IPS-18a (cell line): ENCODE results near the gene RAI2.

Experiments used
- H3K27ac ChIP-seq: one replicate; pipeline ENCODE4 v1.5.1; 2013; ENCODE audit warnings: low read length
- H3K27me3 ChIP-seq: one replicate; pipeline ENCODE4 v1.6.1; 2013; ENCODE audit warnings: mild to moderate bottlenecking, low read length; ENCODE audit not compliant: control insufficient read depth, insufficient read depth
- H3K36me3 ChIP-seq: one replicate; pipeline ENCODE4 v1.6.1; 2013; ENCODE audit warnings: low read depth, low read length; ENCODE audit not compliant: control insufficient read depth
- H3K4me1 ChIP-seq: one replicate; pipeline ENCODE4 v1.6.1; 2013; ENCODE audit warnings: low read depth, low read length; ENCODE audit not compliant: control insufficient read depth
- H3K4me3 ChIP-seq: one replicate; pipeline ENCODE4 v1.5.1; 2013; ENCODE audit warnings: low read length
- H3K9ac ChIP-seq: one replicate; pipeline ENCODE4 v1.6.1; 2013; ENCODE audit warnings: mild to moderate bottlenecking, low read length, moderate library complexity
- H3K9me3 ChIP-seq: one replicate; pipeline ENCODE4 v1.6.1; 2013; ENCODE audit warnings: low read depth, low read length; ENCODE audit not compliant: control insufficient read depth

The RAI2 gene

GRCh38 chrX:17851874-17852273, 9.2 kb downstream of the RAI2 start:
- no peaks in the 10 kb centered on the region for H3K4me1 ChIP-seq
- H3K27ac ChIP-seq = no peak overlapping the region
- H3K27me3 ChIP-seq = peaks cover 7% of the 10 kb centered on the region
- H3K9me3 ChIP-seq = no peaks in the 10 kb centered on the region
- no peak overlapping the region for H3K9ac ChIP-seq
- no peak overlapping the region for H3K4me3 ChIP-seq
- no peaks in the 10 kb centered on the region for H3K36me3 ChIP-seq

- H3K4me1 ChIP-seq = no peaks in the 10 kb centered on the region
- no peak overlapping the region for H3K27ac ChIP-seq
- H3K27me3 ChIP-seq = no peaks in the 10 kb centered on the region
- H3K4me3 ChIP-seq = no peak overlapping the region
- no peaks in the 10 kb centered on the region for H3K9me3 ChIP-seq
- no peak overlapping the region for H3K9ac ChIP-seq
- H3K36me3 ChIP-seq = no peaks in the 10 kb centered on the region
Measured at GRCh38 chrX:17848545-17849265, 12.4 kb downstream of the RAI2 start.

DNA sequence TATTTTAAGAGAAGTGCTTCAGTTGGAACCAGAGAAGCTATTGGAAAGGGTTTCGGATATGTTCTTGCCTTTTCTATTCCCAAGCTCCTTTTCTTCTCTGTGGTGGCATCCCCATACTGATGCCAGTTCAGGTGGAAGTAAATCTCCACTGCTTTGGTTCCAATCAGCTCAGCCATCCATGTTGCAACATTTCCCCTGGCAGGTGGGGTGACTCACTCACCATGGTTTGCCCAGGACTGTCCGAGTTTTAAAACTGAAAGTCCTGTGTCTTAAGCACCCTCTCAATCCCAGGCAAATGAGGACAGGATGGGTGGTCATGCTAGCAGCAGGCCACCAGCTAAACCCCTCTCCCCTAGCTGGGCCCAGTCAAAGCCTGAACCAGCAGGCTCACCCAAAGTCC, 15.1 kb downstream of the RAI2 start:
- no peaks in the 10 kb centered on the region for H3K9me3 ChIP-seq
- no peaks in the 10 kb centered on the region for H3K36me3 ChIP-seq
- H3K4me3 ChIP-seq = no peak overlapping the region
- no peaks in the 10 kb centered on the region for H3K4me1 ChIP-seq
- H3K27ac ChIP-seq = no peak overlapping the region
- no peaks in the 10 kb centered on the region for H3K27me3 ChIP-seq
- H3K9ac ChIP-seq = no peak overlapping the region

DNA sequence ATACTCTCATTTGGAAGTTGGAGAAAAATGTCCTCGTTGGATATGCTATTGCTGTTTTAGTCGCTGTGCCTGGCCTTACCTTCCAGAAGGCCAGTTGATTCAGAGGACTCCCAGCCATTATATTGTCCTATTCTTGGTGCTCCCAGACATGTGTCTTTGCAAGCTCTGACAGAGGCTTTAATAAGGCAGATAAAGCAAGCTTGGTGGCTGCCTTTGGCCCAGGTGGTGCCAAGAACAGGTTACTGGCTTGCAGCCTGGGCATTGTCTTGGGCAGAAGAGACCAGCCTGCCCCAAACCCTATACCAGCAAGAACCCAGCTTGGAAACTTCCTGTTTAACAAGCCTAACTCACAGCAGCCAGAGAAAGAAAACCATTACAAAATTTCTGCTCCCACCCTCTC, 16.9 kb downstream of the RAI2 start:
- Histone ChIP-seq H3K36me3 (no peaks in the 10 kb centered on the region), H3K9ac (no peak overlapping the region)

DNA sequence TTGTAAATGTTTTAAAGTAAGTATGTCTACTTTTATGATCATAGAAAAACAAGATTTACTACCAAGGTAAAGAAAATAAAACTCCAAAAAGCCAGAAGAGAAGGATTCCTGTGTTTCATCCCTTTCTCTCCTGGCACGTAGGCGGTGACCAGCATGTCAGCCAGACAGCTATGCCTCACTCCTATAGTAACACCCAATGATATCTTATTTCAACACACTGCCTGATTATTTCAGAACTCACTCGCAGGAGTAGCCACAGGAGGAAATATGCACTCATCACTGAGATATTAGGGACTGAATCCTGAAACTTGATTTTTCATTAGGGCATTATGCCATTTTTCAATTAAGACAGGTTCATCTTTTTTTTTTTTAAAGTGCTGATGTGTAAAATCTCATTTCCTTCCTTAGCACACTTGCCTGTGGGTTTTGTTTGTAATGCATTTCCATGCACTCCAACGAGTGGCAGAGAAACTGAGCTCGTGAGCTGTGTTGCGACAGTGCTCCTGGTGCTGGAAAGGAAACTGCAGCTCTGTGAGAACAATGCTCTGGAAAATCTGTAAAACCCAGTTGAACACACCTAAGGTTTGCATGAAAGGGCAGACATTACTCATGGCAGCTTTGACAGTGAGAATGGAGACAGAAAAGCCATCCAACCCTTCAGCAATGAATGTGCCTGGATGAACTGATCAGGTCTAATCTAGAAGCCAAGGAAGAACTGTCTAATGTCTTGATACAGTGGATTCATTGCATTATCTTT, 18.2 kb downstream of the RAI2 start:
- Histone ChIP-seq H3K4me1 (no peaks in the 10 kb centered on the region), H3K36me3 (no peaks in the 10 kb centered on the region), H3K9ac (no peak overlapping the region), H3K4me3 (no peak overlapping the region), H3K27ac (no peak overlapping the region), H3K27me3 (no peaks in the 10 kb centered on the region), H3K9me3 (no peaks in the 10 kb centered on the region)

More for the DNA sequence above, 16.9 kb downstream of the RAI2 start:
- Histone ChIP-seq H3K9me3 (no peaks in the 10 kb centered on the region), H3K4me3 (no peak overlapping the region), H3K4me1 (no peaks in the 10 kb centered on the region), H3K27me3 (no peaks in the 10 kb centered on the region), H3K27ac (no peak overlapping the region)

DNA sequence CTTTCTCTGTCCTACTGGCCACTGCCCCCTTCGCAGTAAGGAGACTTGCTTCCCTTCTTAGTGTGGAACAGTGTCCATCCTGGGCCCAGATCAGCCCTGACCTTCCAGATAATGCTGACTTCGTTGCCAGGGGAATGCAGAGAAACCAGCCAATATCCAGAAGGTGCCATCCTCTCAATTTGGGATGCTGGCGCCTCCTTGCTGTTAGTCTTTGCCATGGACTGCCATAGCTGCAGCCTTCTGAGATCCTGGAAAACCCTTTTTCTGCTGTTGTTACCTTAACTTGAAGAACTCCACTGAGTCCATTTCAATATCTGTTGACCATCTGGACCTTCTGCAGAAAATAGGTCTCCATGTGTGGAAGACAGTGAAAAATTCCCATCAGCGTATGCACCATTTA, 21.8 kb downstream of the RAI2 start:
- Histone ChIP-seq H3K36me3 (no peaks in the 10 kb centered on the region), H3K27ac (no peak overlapping the region), H3K4me1 (no peaks in the 10 kb centered on the region), H3K4me3 (no peak overlapping the region), H3K27me3 (no peaks in the 10 kb centered on the region), H3K9me3 (no peaks in the 10 kb centered on the region), H3K9ac (no peak overlapping the region)

GRCh38 chrX:17836830-17837229, 24.3 kb downstream of the RAI2 start:
- Histone ChIP-seq H3K27me3 (no peaks in the 10 kb centered on the region), H3K9me3 (no peaks in the 10 kb centered on the region), H3K4me1 (no peaks in the 10 kb centered on the region), H3K9ac (no peak overlapping the region), H3K36me3 (no peaks in the 10 kb centered on the region), H3K27ac (no peak overlapping the region), H3K4me3 (no peak overlapping the region)

DNA sequence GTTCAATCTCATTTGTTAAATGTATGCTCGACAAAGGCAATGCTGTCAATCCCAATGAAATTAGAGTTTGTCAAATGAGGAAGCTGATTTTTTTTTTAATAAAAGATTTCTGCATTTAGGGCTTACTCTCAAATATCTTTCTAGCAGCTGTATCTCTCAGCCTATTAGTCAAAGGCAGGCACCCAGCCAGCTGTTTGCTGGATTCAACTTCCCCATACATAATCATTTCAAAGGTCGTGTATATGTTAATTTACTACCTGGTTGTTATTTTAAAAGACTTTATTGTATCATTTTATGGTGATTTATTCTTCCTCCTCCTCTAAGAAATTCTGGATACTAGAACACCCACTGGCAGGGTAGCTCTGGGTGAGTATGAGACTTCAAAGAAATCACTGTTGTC, 27.1 kb downstream of the RAI2 start:
- Histone ChIP-seq H3K4me3 (no peak overlapping the region), H3K36me3 (no peaks in the 10 kb centered on the region), H3K9ac (no peak overlapping the region), H3K27me3 (no peaks in the 10 kb centered on the region), H3K4me1 (no peaks in the 10 kb centered on the region), H3K27ac (no peak overlapping the region), H3K9me3 (no peaks in the 10 kb centered on the region)

DNA sequence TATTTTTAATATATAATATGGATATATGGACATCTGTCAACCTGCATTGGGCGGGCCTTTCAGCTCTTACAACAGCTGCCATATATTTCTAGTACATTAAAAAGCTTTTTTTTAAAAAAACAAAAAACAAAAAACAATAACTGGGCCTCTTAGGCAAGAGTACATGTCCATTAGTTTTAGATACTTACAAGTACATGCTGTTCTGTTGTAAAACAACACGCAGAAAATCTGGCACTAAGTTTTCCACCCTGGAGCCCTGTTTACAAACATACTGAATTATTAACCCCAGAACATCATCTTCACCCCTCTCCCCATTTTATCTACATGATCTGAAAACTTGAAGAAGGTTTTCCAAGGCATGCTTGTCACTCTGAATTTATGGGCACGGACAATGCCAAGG, 29.8 kb downstream of the RAI2 start:
- H3K36me3 ChIP-seq = no peaks in the 10 kb centered on the region
- H3K27me3 ChIP-seq = no peaks in the 10 kb centered on the region
- no peak overlapping the region for H3K9ac ChIP-seq
- H3K4me1 ChIP-seq = no peaks in the 10 kb centered on the region
- no peaks in the 10 kb centered on the region for H3K9me3 ChIP-seq
- H3K4me3 ChIP-seq = no peak overlapping the region
- H3K27ac ChIP-seq = no peak overlapping the region

- Histone ChIP-seq H3K9me3 (no peaks in the 10 kb centered on the region), H3K27me3 (no peaks in the 10 kb centered on the region), H3K36me3 (no peaks in the 10 kb centered on the region), H3K4me1 (no peaks in the 10 kb centered on the region), H3K9ac (no peak overlapping the region), H3K4me3 (no peak overlapping the region), H3K27ac (no peak overlapping the region)
Measured at GRCh38 chrX:17830211-17830610, 30.9 kb downstream of the RAI2 start.

DNA sequence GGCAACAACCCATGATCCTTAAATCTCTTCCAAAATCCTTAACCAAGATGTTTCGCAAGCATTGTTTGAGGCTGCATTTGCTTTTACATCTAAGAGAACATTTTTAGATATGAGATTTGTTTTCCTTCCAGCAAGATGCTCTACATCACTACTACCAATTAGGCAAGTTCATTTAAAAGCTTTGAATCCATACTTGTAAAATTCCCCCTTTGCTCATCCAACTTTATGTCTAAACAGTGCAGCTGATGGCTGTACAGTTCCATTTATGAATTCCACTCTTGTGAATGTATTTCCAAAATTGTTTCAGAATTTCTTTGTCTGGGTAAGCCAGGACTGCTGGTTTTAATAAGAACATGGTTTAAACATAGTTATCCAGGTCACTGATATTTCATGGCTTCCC, 31.5 kb downstream of the RAI2 start:
- Histone ChIP-seq H3K27me3 (no peaks in the 10 kb centered on the region), H3K36me3 (no peaks in the 10 kb centered on the region), H3K27ac (no peak overlapping the region), H3K4me3 (no peak overlapping the region), H3K4me1 (no peaks in the 10 kb centered on the region), H3K9me3 (peaks cover under 1% of the 10 kb centered on the region), H3K9ac (no peak overlapping the region)

GRCh38 chrX:17828171-17828570, 32.9 kb downstream of the RAI2 start:
- Histone ChIP-seq H3K27ac (no peak overlapping the region), H3K4me3 (no peak overlapping the region), H3K4me1 (no peaks in the 10 kb centered on the region), H3K9me3 (peaks cover 10% of the 10 kb centered on the region), H3K27me3 (no peaks in the 10 kb centered on the region), H3K9ac (no peak overlapping the region), H3K36me3 (no peaks in the 10 kb centered on the region)
